Stimulated activated naive B cell treated with anti-CD40 and anti-IgM and Interleukin-4, amounts not matched to agents 10 μg/mL and 1 μg/mL and 100 μg/mL, for 72 hours (primary cell): ENCODE results near the gene CMTR1.

Source experiments
- ATAC-seq, 2 donors: fragments of 150-1000 bp; cut with Tn5 transposase; replicated peaks; 2 replicates each; pipeline ENCODE4 v1.10.0; 2021; ENCODE audit warnings: moderate library complexity in 1 of 2
- DNase-seq: peaks from one replicate; pipeline ENCODE4 v3.0.0; 2021
- H3K27ac Mint-ChIP-seq: one replicate; pipeline ENCODE4 v1.8.0; 2022; ENCODE audit warnings: mild to moderate bottlenecking, mixed read lengths
- H3K27me3 Mint-ChIP-seq, 2 donors: one replicate each; pipeline ENCODE4 v1.8.0; 2022; ENCODE audit warnings: mixed read lengths in 2 of 2
- H3K36me3 Mint-ChIP-seq, 2 donors: one replicate each; pipeline ENCODE4 v1.8.0; 2022; ENCODE audit warnings: mixed read lengths in 2 of 2, mild to moderate bottlenecking in 1 of 2
- H3K4me1 Mint-ChIP-seq, 2 donors: one replicate each; pipeline ENCODE4 v1.8.0; 2022; ENCODE audit warnings: mixed read lengths in 2 of 2, mild to moderate bottlenecking in 1 of 2
- H3K4me3 Mint-ChIP-seq, 2 donors: one replicate each; pipeline ENCODE4 v1.8.0; 2022; ENCODE audit warnings: mild to moderate bottlenecking in 2 of 2, mixed read lengths in 2 of 2, moderate library complexity in 1 of 2
- H3K9me3 Mint-ChIP-seq, 2 donors: one replicate each; pipeline ENCODE4 v1.8.0; 2022; ENCODE audit warnings: mixed read lengths in 2 of 2, mild to moderate bottlenecking in 1 of 2

Gene CMTR1

DNA sequence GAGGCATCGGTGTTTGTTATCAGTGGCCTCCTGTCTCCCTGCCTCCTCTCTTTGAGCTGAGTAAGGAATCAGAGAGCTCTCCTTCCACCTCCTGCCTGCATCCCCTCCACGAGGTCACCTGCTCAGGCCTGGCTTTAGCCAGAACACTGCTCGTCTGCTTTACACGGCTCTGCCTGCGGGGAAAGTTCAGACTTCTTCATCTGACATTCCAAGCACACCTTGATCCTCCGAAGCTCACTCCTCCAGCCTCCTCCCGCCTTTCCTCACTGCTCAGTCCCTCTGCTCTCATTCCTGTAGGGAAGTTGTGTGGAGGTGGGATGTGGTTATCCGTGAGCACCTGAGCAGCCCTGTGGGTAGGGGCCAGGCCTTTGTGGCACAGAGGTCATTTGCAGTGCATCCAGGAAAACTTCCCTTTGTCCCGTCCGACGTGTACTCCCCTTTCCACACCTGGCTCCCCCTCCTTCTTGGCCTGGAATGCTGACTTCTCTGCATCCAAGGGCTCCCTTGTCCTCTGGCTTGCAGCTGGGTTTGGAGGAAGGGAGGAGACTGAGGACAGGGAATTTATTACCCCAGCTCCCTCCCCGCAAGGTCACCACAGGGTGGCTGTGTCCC lies 79.5 kb downstream of the CMTR1 start:
- peaks cover 36 to 40% of the 10 kb centered on the region in 2 donors for H3K4me1 Mint-ChIP-seq
- H3K27ac Mint-ChIP-seq: peak overlapping the region; percentile 71
- ATAC-seq (no peak), DNase-seq (no peak)
- peaks cover 0 to 2% of the 10 kb centered on the region in 2 donors for H3K9me3 Mint-ChIP-seq
- no peak overlapping the region for H3K4me3 Mint-ChIP-seq
- H3K36me3 Mint-ChIP-seq: no peaks in the 10 kb centered on the region
- H3K27me3 Mint-ChIP-seq: peaks cover 0 to 13% of the 10 kb centered on the region in 2 donors

DNA sequence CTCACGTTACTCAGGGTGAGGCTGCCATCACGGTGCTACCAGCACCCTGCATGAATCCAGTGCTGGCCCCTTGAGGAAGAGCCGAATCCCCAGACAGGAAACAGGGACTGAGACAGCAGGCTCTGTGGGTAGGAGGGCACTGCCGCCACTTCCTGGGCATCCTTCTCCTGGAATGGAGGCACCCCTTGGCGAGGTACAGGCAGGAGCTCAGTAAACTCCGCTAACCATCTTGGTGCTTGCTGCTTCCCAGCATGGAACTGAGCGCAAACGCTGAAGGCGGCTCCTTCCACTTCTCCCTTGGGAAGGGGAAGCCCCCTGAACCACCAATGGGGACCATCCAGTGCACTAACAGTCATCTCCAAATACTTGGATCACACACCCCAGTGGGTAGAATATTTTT lies 80.1 kb downstream of the CMTR1 start:
- no peak for DNase-seq
- H3K27me3 Mint-ChIP-seq: peaks cover 0 to 13% of the 10 kb centered on the region in 2 donors
- ATAC-seq: no peak
- H3K4me3 Mint-ChIP-seq: no peak overlapping the region
- H3K4me1 Mint-ChIP-seq: peaks cover 38 to 42% of the 10 kb centered on the region in 2 donors
- H3K36me3 Mint-ChIP-seq: no peaks in the 10 kb centered on the region
- H3K9me3 Mint-ChIP-seq: peaks cover 0 to 2% of the 10 kb centered on the region in 2 donors
- no peak overlapping the region for H3K27ac Mint-ChIP-seq

DNA sequence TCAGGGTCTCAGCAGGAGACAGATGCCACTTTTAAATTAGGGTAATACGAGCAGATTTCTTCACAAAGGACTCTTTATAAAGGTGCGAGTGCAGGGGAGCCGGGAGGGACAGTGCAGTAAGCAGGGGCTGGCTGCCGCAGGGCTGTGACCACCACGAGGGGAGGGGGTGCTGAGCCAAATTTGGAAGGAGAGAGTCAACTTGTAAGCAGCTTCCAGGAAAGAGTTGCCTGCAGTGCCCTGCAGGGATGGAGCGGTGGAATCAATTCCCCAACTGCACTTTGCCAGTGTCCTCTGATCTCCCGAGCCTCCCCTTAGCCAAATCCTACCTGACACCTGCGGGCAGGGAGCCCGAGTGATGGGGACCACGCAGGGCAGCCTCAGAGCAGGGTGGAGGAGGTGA lies 80.6 kb downstream of the CMTR1 start:
- H3K4me1 Mint-ChIP-seq: peaks cover 36 to 38% of the 10 kb centered on the region in 2 donors
- no peaks in the 10 kb centered on the region for H3K36me3 Mint-ChIP-seq
- H3K27me3 Mint-ChIP-seq: peaks cover 0 to 13% of the 10 kb centered on the region in 2 donors
- ATAC-seq: no peak
- H3K27ac Mint-ChIP-seq: no peak overlapping the region
- H3K4me3 Mint-ChIP-seq: no peak overlapping the region
- peaks cover 0 to 2% of the 10 kb centered on the region in 2 donors for H3K9me3 Mint-ChIP-seq
- no peak for DNase-seq

GRCh38 chr6:37514321-37514771 lies 81.3 kb downstream of the CMTR1 start:
- Mint-ChIP-seq H3K9me3 (peaks cover 0 to 3% of the 10 kb centered on the region in 2 donors), H3K36me3 (no peaks in the 10 kb centered on the region), H3K27me3 (peaks cover 0 to 13% of the 10 kb centered on the region in 2 donors), H3K4me3 (no peak overlapping the region), H3K27ac (peak overlapping the region; percentile 27), H3K4me1 (peaks cover 36 to 37% of the 10 kb centered on the region in 2 donors)
- DNase-seq (no peak), ATAC-seq (no peak)

DNA sequence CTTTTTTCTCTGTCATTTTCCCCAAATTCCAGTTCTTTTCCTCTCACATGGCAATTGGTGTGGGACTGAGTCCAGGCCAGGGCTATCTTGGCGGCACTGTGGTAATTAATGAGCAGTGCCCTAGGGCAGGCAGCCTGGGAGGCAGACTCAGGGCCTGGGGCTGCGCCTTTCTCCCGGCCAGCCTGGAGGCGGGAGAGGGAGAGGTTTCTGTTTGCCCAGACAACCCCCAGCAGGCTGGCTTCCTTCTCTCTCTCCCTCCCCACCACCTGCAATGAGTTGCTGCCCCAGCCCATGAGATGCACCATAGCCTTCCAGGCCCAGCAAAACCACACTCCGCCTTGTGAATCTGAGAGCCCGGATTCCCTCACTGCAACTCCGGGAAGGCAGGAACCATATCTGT lies 81.8 kb downstream of the CMTR1 start:
- Mint-ChIP-seq H3K36me3 (no peaks in the 10 kb centered on the region), H3K9me3 (peaks cover 0 to 3% of the 10 kb centered on the region in 2 donors), H3K27me3 (peaks cover 0 to 13% of the 10 kb centered on the region in 2 donors), H3K4me3 (peak overlapping the region; percentile 38 to 41), H3K4me1 (peaks cover 36 to 37% of the 10 kb centered on the region in 2 donors), H3K27ac (peak overlapping the region; percentile 74)
- no peak for ATAC-seq
- DNase-seq: no peak

GRCh38 chr6:37515712-37516075 lies 82.7 kb downstream of the CMTR1 start:
- Mint-ChIP-seq H3K4me1 (peaks cover 36 to 37% of the 10 kb centered on the region in 2 donors), H3K4me3 (peak overlapping the region; percentile 73 to 78), H3K9me3 (peaks cover 0 to 3% of the 10 kb centered on the region in 2 donors), H3K36me3 (no peaks in the 10 kb centered on the region), H3K27ac (peak overlapping the region; percentile 83), H3K27me3 (peaks cover 0 to 14% of the 10 kb centered on the region in 2 donors)
- DNase-seq: no peak
- no peak for ATAC-seq

DNA sequence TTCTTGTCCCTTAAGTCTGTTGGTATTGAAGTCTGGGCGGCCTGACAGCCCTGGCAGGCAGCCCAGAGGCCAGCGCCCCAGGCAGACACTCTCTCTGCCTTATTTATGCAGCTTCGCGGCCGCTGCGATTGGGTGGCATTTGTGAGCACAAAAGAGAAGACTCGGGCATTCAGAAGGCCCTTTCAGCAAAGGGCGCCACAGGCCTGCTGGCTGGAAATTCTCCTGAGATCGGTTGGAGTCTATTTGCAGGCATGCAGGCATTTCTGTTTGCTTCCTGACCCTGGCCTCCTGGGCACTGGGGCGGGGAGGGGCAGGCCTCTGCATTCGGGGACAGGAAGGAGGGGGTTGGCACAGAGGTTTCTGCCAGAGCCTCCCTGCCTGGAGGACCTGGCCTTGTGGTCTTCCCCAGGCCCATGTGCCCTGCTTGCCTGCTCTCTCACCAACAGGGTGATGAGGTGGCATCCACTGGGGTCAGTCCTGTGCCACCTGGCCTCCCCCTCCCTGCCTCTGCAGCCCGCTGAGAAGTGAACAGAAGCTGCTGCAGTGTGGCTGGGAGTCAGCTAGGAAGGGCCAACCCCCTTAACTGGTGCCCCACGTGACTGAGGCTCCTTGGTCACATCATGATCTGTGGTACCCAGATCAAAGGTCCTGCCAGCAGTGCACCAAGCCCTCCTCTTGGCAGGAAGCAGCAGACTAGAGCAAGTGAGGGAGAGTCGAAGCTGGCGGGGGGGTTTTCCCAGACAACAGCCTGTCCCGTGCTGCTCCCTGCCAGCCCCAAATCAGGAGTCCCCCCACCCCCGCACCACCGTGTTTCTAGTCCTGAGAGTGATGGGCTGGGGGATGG lies 83.3 kb downstream of the CMTR1 start:
- H3K4me3 Mint-ChIP-seq: peak overlapping the region; percentile 73 to 78
- DNase-seq (peak; percentile 73), ATAC-seq (peak; percentile 90 to 93)
- H3K9me3 Mint-ChIP-seq: peaks cover 0 to 3% of the 10 kb centered on the region in 2 donors
- H3K27ac Mint-ChIP-seq: peak overlapping the region; percentile 83
- peaks cover 36 to 43% of the 10 kb centered on the region in 2 donors for H3K4me1 Mint-ChIP-seq
- no peaks in the 10 kb centered on the region for H3K36me3 Mint-ChIP-seq
- H3K27me3 Mint-ChIP-seq: peaks cover 0 to 20% of the 10 kb centered on the region in 2 donors

GRCh38 chr6:37516920-37517405 lies 83.9 kb downstream of the CMTR1 start:
- peaks cover 42 to 50% of the 10 kb centered on the region in 2 donors for H3K4me1 Mint-ChIP-seq
- DNase-seq (no peak), ATAC-seq (peak; percentile 1 to 2)
- H3K4me3 Mint-ChIP-seq: peak overlapping the region; percentile 73 to 78
- H3K36me3 Mint-ChIP-seq: no peaks in the 10 kb centered on the region
- H3K27me3 Mint-ChIP-seq: peaks cover 5 to 25% of the 10 kb centered on the region in 2 donors
- H3K27ac Mint-ChIP-seq: peak overlapping the region; percentile 83
- peaks cover 0 to 3% of the 10 kb centered on the region in 2 donors for H3K9me3 Mint-ChIP-seq

- ATAC-seq (peak; percentile 10 to 41), DNase-seq (no peak)
Observed at GRCh38 chr6:37517411-37517812, 84.4 kb downstream of the CMTR1 start.

GRCh38 chr6:37518116-37518515 lies 85.1 kb downstream of the CMTR1 start:
- H3K36me3 Mint-ChIP-seq: no peaks in the 10 kb centered on the region
- ATAC-seq: no peak
- H3K4me3 Mint-ChIP-seq: no peak overlapping the region
- peaks cover 0 to 3% of the 10 kb centered on the region in 2 donors for H3K9me3 Mint-ChIP-seq
- no peak for DNase-seq
- H3K27me3 Mint-ChIP-seq: peaks cover 5 to 23% of the 10 kb centered on the region in 2 donors
- H3K4me1 Mint-ChIP-seq: peaks cover 48 to 61% of the 10 kb centered on the region in 2 donors
- H3K27ac Mint-ChIP-seq: no peak overlapping the region

More at GRCh38 chr6:37517411-37517812, 84.4 kb downstream of the CMTR1 start:
- Mint-ChIP-seq H3K4me1 (peaks cover 45 to 54% of the 10 kb centered on the region in 2 donors), H3K9me3 (peaks cover 0 to 3% of the 10 kb centered on the region in 2 donors), H3K4me3 (peak overlapping the region; percentile 73 to 78), H3K36me3 (no peaks in the 10 kb centered on the region), H3K27ac (peak overlapping the region; percentile 83), H3K27me3 (peaks cover 5 to 26% of the 10 kb centered on the region in 2 donors)

DNA sequence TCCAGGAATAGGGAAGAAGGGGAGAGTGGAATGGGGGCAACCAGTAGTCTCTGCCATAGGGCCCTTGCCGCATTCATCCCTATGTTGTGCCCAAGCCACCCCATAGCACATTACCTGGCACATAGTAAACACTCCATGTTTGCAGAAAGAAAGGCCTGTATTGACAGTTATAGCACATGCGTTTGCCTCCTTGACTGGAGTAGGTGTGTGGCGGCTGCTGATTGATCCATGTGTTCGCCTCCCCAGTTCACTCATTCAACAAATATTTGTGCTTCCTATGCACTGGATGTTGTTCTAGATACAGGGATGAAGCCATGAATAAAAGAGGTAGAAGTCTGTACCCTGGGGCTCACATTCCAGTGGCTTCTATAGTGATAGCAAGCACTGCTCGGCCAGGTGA lies 86.4 kb downstream of the CMTR1 start:
- H3K4me3 Mint-ChIP-seq: no peak overlapping the region
- H3K27me3 Mint-ChIP-seq: peaks cover 9 to 18% of the 10 kb centered on the region in 2 donors

GRCh38 chr6:37520926-37521325 lies 87.9 kb downstream of the CMTR1 start:
- Mint-ChIP-seq H3K4me1 (peaks cover 42 to 53% of the 10 kb centered on the region in 2 donors), H3K36me3 (no peaks in the 10 kb centered on the region), H3K27ac (no peak overlapping the region)

More for the DNA sequence above, 86.4 kb downstream of the CMTR1 start:
- peaks cover 46 to 60% of the 10 kb centered on the region in 2 donors for H3K4me1 Mint-ChIP-seq
- H3K9me3 Mint-ChIP-seq: peaks cover 0 to 3% of the 10 kb centered on the region in 2 donors
- no peaks in the 10 kb centered on the region for H3K36me3 Mint-ChIP-seq
- H3K27ac Mint-ChIP-seq: no peak overlapping the region
- ATAC-seq (no peak), DNase-seq (no peak)

DNA sequence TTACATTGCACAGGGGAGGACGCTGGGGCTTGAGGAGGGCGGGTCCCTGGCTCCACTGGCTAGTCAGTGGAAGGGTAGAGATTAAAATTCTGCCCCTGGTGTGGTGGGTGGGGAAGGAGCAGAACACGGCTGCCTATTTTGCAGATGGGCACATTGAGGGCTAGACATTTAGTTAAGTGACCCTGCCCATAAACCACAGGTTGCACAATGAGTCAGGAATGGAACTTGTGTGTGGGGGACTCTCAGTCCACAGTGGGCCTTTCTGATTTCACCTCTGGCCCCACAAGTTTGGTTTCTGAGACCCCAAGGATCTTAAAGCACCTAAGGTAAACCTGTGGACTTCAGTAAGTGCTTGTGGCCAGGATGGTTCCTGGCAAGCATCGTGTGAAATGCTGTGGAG lies 88.7 kb downstream of the CMTR1 start:
- H3K27me3 Mint-ChIP-seq: peaks cover 13 to 36% of the 10 kb centered on the region in 2 donors
- H3K36me3 Mint-ChIP-seq: no peaks in the 10 kb centered on the region
- peaks cover 34 to 46% of the 10 kb centered on the region in 2 donors for H3K4me1 Mint-ChIP-seq
- H3K27ac Mint-ChIP-seq: peak overlapping the region; percentile 6
- H3K9me3 Mint-ChIP-seq: peaks cover 0 to 3% of the 10 kb centered on the region in 2 donors
- DNase-seq: no peak
- H3K4me3 Mint-ChIP-seq: no peak overlapping the region
- ATAC-seq: peak; percentile 19 to 37

More at GRCh38 chr6:37520926-37521325, 87.9 kb downstream of the CMTR1 start:
- ATAC-seq (no peak), DNase-seq (no peak)
- Mint-ChIP-seq H3K27me3 (peaks cover 13 to 31% of the 10 kb centered on the region in 2 donors), H3K4me3 (no peak overlapping the region), H3K9me3 (peaks cover 0 to 3% of the 10 kb centered on the region in 2 donors)

DNA sequence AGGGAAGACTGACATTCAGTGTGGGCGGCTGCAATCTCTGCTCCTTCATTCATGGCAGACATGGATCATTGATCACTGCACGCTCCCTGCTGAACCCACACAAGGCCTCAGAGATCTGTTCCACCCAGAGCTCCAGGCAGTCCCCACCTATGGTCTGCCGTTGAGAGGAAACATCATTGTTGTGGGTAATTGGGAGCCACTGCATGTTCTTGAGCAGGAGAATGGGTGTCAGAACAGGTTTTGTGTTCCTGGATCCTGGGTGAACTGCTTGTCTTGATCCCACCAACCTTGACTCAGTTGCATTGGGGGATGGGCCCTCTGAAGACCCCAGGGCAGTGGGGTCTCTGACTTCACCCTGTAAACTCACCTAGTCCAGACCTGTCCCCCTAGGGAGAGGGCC lies 89.8 kb downstream of the CMTR1 start:
- no peaks in the 10 kb centered on the region for H3K36me3 Mint-ChIP-seq
- H3K4me1 Mint-ChIP-seq: peaks cover 26 to 35% of the 10 kb centered on the region in 2 donors
- no peak overlapping the region for H3K4me3 Mint-ChIP-seq
- peaks cover 0 to 3% of the 10 kb centered on the region in 2 donors for H3K9me3 Mint-ChIP-seq
- DNase-seq: no peak
- peaks cover 13 to 45% of the 10 kb centered on the region in 2 donors for H3K27me3 Mint-ChIP-seq
- ATAC-seq: no peak
- no peak overlapping the region for H3K27ac Mint-ChIP-seq
